Measurements from ENCODE around the gene STK26.
"Not testable (repeated sequence)": the region's sequence is repeated elsewhere in the genome, so short reads cannot be mapped to it uniquely, and the experiment has no call there.

Gene STK26

GRCh38 chrX:132040066-132040465 lies 17.0 kb downstream of the STK26 start:
- DNase-seq = no peak

DNA sequence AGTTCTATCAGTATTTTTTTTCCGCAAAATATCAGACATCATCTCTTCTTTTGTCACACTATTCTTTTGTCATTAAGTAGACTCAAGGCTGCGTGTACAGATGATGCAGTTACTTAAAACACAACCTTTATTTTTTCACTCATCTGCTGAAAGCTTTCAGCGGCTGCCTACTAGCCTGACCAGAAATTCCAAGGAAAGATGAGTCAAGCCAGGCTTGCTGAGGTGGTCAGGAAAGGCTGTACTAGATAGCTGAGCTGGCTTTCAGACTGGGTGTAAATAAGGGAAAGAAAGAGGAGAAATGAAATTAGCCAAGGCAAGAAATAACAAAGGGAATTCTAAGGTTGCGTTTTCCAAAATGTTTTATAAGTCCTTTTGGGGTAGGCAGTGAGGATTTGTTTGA lies 17.9 kb downstream of the STK26 start:
- DNase-seq = no peak

- no peak for DNase-seq
Observed at GRCh38 chrX:132043977-132044376, 20.9 kb downstream of the STK26 start.

GRCh38 chrX:132044953-132045352 lies 21.9 kb downstream of the STK26 start:
- no peak for DNase-seq

DNA sequence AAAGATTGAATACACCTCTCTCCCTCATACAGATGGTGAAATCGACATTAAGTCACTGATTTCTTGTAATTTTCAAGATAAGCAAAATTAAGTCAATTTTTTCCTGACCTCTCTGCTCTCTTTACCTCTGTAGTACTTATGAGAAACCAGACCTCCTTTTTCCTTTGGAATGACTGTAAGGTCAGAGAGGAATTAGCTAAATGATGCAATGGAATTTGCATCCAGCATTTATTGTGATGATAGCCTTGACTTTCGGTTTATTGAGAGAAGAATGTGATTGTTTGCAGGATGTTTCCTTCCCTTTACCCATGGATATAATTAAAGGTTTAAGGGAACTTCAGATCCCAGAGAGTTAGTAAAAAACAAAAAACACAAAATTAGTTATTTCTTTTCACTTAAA lies 22.4 kb downstream of the STK26 start:
- no peak for DNase-seq

DNA sequence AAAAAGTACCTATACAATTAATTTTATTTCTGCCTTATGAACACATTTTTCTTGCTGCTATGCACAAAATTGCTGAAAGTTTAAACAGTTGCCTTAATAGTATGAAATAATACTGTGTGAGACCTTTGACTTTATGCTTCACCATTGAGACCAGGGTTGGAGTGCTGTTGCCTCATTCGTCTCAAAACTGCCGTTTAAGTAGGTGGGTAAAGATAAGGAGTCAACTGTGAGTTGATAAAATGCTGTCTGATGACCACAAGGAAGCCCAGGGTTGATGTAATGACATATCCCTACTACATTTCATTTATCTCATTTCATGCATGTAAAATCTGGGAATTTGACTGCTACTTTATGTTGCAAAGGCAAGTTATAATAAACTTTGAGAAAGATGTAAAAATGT lies 23.4 kb downstream of the STK26 start:
- DNase-seq = no peak

- not testable (repeated sequence) for DNase-seq
Observed at GRCh38 chrX:132051778-132052177, 28.7 kb downstream of the STK26 start.

DNA sequence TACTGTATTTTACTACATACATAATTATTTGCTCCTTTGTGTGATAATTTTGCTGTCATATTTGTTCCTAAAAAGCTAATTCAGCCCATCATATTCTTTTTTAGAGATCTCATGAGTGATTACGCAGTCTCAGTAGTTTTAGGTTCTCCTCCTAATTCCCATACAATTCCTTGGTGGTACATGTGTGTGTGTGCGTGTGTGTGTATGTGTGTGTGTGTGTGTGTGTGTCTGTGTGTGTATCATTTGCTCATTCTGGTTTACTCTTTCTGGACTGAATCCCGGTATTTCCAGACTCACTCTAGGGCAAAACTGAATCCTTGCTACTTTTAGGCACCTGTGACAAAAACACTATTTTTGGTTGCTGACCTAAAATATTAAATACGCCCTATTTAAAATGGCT lies 34.9 kb downstream of the STK26 start:
- no peak for DNase-seq

DNA sequence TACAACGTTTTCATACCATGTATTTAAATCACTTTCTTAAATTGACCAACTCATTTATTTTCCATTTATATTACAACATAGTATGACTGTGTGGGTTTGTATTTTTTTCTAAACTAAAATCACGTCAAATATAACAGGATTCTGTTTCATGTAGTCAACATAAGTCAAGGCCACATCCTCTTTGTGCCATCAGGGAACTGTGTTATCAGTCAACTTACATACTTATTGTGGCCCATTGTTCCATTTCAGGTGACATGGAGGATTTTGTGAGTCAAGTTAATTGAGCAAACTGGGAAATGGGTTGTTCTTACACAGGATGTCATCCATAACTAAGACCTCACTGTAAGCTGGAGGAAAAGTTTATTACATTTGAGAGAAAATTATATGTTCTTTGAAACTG lies 35.9 kb downstream of the STK26 start:
- no peak for DNase-seq

GRCh38 chrX:132059973-132060540 lies 37.0 kb downstream of the STK26 start:
- DNase-seq = no peak

GRCh38 chrX:132063334-132063733 lies 40.2 kb downstream of the STK26 start:
- DNase-seq = no peak

DNA sequence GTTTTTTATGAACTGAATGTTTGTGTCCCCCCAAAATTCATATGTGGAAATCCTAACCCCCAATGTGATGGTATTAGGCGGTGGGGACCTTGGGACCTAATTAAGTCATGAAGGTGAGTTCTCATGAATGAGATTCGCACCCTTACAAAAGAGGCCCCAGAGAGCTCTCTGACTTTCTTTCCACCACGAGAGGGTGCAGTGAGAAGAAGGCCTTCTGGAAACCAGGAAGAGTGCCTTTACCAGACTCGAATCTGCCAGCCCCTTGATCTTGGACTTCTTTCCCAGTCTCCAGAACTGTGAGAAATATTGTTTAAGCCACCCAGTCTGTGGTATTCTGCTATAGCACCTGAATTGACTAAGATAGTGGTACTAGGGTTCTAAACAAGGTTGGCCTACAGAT lies 40.8 kb downstream of the STK26 start:
- DNase-seq = no peak

DNA sequence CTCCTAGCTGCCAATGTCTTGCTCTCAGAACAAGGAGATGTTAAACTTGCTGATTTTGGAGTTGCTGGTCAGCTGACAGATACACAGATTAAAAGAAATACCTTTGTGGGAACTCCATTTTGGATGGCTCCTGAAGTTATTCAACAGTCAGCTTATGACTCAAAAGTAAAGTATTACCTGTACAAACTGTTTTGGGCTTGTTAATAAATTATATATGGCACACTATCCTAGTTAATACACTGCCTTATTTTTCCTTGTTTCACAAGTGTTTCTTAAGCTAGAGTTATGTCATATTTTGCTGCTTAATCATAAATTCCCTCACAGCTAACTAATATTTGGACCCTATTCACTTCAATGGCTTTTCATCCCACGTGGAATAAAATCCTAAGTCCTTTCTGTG lies 45.3 kb downstream of the STK26 start:
- no peak for DNase-seq

- DNase-seq = no peak
Observed at GRCh38 chrX:132071254-132071653, 48.2 kb downstream of the STK26 start.

- DNase-seq = no peak
Observed at GRCh38 chrX:132077414-132077813, 54.3 kb downstream of the STK26 start.

DNA sequence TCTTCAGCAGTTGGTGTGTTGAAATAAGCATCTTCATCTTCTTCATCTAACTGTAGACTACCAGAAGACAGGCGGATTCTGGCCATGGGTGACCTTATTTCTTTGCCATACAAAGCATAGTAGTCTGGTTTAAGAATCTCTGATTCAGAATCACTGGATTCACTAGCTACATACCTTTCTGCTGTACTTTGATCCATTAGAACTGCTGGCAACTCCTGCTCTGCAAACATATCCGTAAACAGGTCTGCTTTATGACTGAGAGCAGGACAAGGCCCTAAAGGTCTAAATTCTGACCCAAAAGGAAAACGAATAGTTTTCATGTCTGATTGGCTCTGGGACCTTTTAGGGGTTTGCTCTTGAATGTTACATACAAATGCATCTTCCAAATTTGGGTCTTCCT lies 54.8 kb downstream of the STK26 start:
- no peak for DNase-seq

GRCh38 chrX:132085786-132086185 lies 62.7 kb downstream of the STK26 start:
- DNase-seq = no peak

- DNase-seq = no peak
Observed at GRCh38 chrX:132086672-132087071, 63.6 kb downstream of the STK26 start.

- no peak for DNase-seq
Observed at GRCh38 chrX:132088864-132089263, 65.8 kb downstream of the STK26 start.

DNA sequence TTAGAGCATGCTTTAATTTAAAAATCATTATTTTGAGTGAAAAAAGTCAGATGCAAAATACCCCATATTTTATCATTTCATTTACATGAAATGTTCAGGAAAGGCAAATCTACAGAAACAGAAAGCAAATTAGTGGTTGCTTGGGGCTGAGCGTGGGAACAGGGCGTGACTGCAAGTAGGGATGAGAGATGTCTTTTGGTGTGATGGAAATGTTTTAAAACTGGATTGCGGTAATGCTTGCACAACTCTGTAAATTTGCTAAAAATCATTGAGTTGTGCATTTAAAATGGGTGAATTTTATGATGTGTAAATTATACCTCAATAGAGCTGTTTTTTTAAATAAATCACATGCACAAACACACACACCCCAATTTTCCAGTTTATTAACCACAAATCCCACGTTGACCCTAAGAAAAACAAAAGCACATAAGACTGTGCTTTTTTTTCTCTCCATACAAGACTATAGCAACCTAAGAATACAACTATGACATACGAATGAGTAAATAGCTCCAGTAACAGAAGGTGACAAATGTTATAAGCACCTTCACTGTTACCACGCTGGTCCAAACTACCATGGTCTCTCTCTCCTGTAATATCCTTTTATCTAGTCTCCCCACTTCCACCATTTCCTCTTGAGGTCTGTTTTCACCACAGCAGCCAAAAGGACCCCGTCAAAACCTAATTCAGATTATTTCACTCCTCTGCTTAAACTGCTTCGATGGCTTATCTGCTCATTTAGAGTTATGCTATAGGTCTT lies 67.5 kb downstream of the STK26 start:
- DNase-seq = peak; percentile 6

DNA sequence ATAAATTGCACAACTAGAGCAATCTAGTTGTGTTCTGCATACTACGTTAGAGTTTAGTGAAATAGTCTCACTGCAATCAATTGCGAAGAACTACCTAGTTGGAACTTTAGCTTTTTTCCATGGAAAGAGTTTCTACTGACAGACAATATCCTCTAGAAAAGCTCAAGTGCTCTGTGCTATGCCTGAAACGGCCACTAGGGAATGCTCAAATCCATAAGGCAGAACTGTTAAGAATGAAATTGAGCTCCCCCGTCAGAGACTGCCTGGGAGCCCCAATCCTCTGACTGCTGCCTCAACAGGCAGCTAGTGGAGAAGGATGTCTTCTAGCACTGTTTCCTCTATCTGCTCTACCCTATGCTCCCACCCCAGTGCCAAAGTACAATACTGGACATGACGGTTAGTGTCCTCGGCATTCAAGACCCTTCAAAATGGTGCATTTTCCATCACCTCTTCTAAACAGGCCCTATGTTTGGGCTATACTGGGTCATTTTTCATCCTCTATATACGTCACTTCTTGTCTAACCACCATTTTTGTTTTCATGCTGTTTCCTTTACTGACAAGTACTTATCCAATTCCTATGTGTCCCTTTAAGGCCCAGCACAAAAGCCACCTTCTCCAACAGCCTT lies 69.5 kb downstream of the STK26 start:
- peak; percentile 62 for DNase-seq

DNA sequence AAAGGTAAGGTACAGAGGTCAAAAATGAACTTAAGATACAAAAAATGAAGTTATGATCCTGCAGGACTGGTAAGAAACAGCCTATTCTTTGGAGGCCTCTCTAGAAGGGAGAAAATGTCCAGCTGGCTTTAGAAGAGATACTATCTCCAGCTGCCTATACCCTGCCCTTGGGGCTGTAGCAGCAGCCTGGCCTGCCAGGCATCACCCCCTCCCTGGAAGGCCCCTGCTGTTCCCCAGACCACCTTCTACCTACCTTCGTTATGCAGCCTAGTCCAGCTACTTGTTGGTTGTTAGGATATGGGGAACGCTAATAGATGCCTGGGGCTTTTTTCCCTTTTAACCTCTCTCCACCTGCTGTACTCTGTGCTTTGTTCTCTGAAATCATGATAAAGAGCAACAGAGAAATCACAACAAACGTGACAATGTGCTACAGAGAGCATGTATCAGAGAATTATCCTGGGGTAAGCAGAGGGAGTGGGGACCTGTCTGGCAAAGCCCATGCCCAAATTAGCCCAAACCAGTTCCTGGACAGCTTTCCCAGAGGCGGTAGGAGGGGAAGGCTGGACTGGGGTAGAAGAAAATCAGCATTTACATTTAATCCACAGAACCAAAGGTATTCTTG lies 70.2 kb downstream of the STK26 start:
- DNase-seq = no peak

DNA sequence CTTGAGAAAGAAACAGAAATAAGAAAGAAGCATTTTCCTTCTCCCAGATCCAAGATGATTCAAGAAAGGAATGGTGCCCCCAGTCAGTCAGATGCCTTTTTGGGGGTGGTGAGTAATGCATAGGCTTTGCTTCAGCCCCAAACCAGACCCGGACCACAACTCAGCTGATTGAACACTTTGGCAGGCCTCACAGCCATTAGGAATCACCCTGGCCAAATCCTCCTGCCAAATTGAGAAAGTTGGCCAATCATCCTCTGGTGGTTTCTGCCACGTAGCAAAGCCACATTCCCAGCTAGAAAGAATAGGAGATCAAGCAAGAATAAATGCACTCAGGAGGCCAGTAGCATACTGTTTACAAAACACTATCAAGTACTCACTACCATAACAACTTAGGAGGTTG lies 71.1 kb downstream of the STK26 start:
- no peak for DNase-seq

DNA sequence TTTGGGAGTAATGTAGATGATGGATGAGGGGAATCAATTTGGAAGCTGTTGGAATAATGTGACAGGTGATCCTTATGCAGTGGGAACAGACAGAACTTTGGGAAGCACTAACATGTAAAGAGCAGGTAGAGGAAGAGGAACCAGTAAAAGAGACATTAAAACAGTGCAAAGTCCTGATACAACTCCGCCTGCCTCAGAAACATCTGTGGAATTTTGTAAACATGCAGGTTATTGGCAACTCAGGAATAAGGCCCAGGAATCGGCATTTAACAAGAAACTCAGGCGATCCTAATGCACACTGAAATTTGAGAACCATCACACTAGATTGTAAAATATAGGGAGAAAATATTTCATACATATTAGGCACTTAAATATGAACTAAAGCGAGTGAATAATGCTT lies 75.6 kb downstream of the STK26 start:
- not testable (repeated sequence) for DNase-seq

All from activated CD4-positive, alpha-beta T cell treated with anti-CD3 and anti-CD28 coated beads for 48 hours (primary cell).